SK-N-SH treated with all-trans-retinoic acid at 6 μM for 48 hours (cell line): Measurements from ENCODE around the gene TEAD3.

Experiments
- ATAC-seq: fragments of 200-7000 bp; cut with Tn5 transposase; 3 replicates; pipeline ENCODE4 v1.9.1; 2020; ENCODE audit warnings: mild to moderate bottlenecking, moderate library complexity
- ARNTL ChIP-seq: fragments of 450-650 bp; formaldehyde crosslinking; IDR thresholded peaks from 2 replicates; pipeline ENCODE4 v1.5.0; 2020; ENCODE audit warnings: low read depth, mild to moderate bottlenecking, moderate library complexity, borderline replicate concordance
- BACH2 ChIP-seq: fragments of 250-450 bp; sonication (Bioruptor Pico); IDR thresholded peaks from 2 replicates; pipeline ENCODE4 v1.9.0; 2021; ENCODE audit warnings: mild to moderate bottlenecking, borderline replicate concordance
- CREB5 ChIP-seq: fragments of 250-450 bp; sonication (Bioruptor Pico); IDR thresholded peaks from 2 replicates; pipeline ENCODE4 v1.5.1; 2020; ENCODE audit warnings: low read depth, mild to moderate bottlenecking, moderate library complexity
- CSDC2 ChIP-seq: fragments of 250-450 bp; sonication (Bioruptor Pico); IDR thresholded peaks from 2 replicates; pipeline ENCODE4 v1.5.0; 2020; ENCODE audit warnings: mild to moderate bottlenecking, moderate library complexity
- CSRNP3 ChIP-seq: fragments of 250-450 bp; sonication (Bioruptor Pico); IDR thresholded peaks from 2 replicates; pipeline ENCODE4 v1.5.1; 2021; ENCODE audit warnings: mild to moderate bottlenecking, moderate library complexity
- ESRRG ChIP-seq: fragments of 250-450 bp; sonication (Bioruptor Pico); IDR thresholded peaks from 2 replicates; pipeline ENCODE4 v1.6.1; 2021; ENCODE audit warnings: mild to moderate bottlenecking
- GLIS3 ChIP-seq: fragments of 250-450 bp; sonication (Bioruptor Pico); IDR thresholded peaks from 2 replicates; pipeline ENCODE4 v1.5.0; 2020; ENCODE audit warnings: mild to moderate bottlenecking, moderate library complexity
- ISL1 ChIP-seq: fragments of 250-450 bp; sonication (Bioruptor Pico); IDR thresholded peaks from 2 replicates; pipeline ENCODE4 v2.1.2; 2022; ENCODE audit warnings: mild to moderate bottlenecking, moderate library complexity
- OSR1 ChIP-seq: fragments of 250-450 bp; sonication (Bioruptor Pico); IDR thresholded peaks from 2 replicates; pipeline ENCODE4 v1.8.0; 2022; ENCODE audit warnings: moderate library complexity, mild to moderate bottlenecking, inconsistent platforms
- PATZ1 ChIP-seq: fragments of 250-450 bp; sonication (Bioruptor Pico); IDR thresholded peaks from 2 replicates; pipeline ENCODE4 v1.8.0; 2020; ENCODE audit warnings: mild to moderate bottlenecking, moderate library complexity, borderline replicate concordance
- PPARA ChIP-seq: fragments of 250-450 bp; sonication (Bioruptor Pico); IDR thresholded peaks from 2 replicates; pipeline ENCODE4 v1.5.0; 2020; ENCODE audit warnings: mild to moderate bottlenecking, borderline replicate concordance
- RARB ChIP-seq: fragments of 250-450 bp; sonication (Bioruptor Pico); IDR thresholded peaks from 2 replicates; pipeline ENCODE4 v1.8.0; 2021; ENCODE audit warnings: mild to moderate bottlenecking, moderate library complexity
- SNAI2 ChIP-seq: fragments of 250-450 bp; sonication (Bioruptor Pico); IDR thresholded peaks from 2 replicates; pipeline ENCODE4 v1.5.0; 2020; ENCODE audit warnings: mild to moderate bottlenecking, moderate library complexity
- TOX ChIP-seq: fragments of 250-450 bp; sonication (Bioruptor Pico); IDR thresholded peaks from 2 replicates; pipeline ENCODE4 v1.8.0; 2021; ENCODE audit warnings: mild to moderate bottlenecking, moderate library complexity, borderline replicate concordance
- TSHZ2 ChIP-seq: fragments of 250-450 bp; sonication (Bioruptor Pico); IDR thresholded peaks from 2 replicates; pipeline ENCODE4 v1.5.0; 2020; ENCODE audit warnings: mild to moderate bottlenecking, moderate library complexity
- ZC3H10 ChIP-seq: fragments of 250-450 bp; sonication (Bioruptor Pico); IDR thresholded peaks from 2 replicates; pipeline ENCODE4 v1.5.1; 2021; ENCODE audit warnings: mild to moderate bottlenecking, moderate library complexity
- ZFP3 ChIP-seq: fragments of 250-450 bp; sonication (Bioruptor Pico); IDR thresholded peaks from 2 replicates; pipeline ENCODE4 v1.5.0; 2020; ENCODE audit warnings: mild to moderate bottlenecking, moderate library complexity
- ZFP30 ChIP-seq: fragments of 450-650 bp; formaldehyde crosslinking; IDR thresholded peaks from 2 replicates; pipeline ENCODE4 v1.5.0; 2022; ENCODE audit warnings: mild to moderate bottlenecking, moderate library complexity
- ZNF565 ChIP-seq: fragments of 450-650 bp; formaldehyde crosslinking; conservative IDR thresholded peaks from 2 replicates; pipeline ENCODE4 v1.5.0; 2020; ENCODE audit warnings: low read depth, mild to moderate bottlenecking, moderate library complexity
- ZNF70 ChIP-seq: fragments of 450-650 bp; formaldehyde crosslinking; IDR thresholded peaks from 2 replicates; pipeline ENCODE4 v1.5.0; 2020; ENCODE audit warnings: mild to moderate bottlenecking, moderate library complexity
- ZNF8 ChIP-seq: fragments of 450-650 bp; formaldehyde crosslinking; IDR thresholded peaks from 2 replicates; pipeline ENCODE4 v1.5.0; 2020; ENCODE audit warnings: mild to moderate bottlenecking, moderate library complexity

Gene TEAD3

GRCh38 chr6:35503534-35503933 is 6.7 kb upstream of the TEAD3 start:
- ATAC-seq, result no peak

GRCh38 chr6:35501784-35502183 is 4.9 kb upstream of the TEAD3 start:
- TF ChIP-seq CSDC2 (CRISPR knock-in tag) (no peak), TOX (CRISPR knock-in tag) (no peak), BACH2 (no peak), CREB5 (CRISPR knock-in tag) (no peak), RARB (no peak), ARNTL (CRISPR knock-in tag) (no peak)
- TF ChIP-seq, all 23 proteins: peak for 0
- ATAC-seq, result no peak

More at GRCh38 chr6:35503534-35503933, 6.7 kb upstream of the TEAD3 start:
- no peak for TF ChIP-seq PPARA (CRISPR knock-in tag)
- no peak for TF ChIP-seq CSRNP3
- TF ChIP-seq ZFP30 (CRISPR knock-in tag), result no peak
- TF ChIP-seq SNAI2, result no peak
- TF ChIP-seq ZC3H10 (CRISPR knock-in tag), result no peak
- TF ChIP-seq TSHZ2 (CRISPR knock-in tag), result no peak
- TF ChIP-seq PATZ1 (CRISPR knock-in tag), result no peak
- TF ChIP-seq OSR1 (CRISPR knock-in tag), result no peak
- TF ChIP-seq ZNF70 (CRISPR knock-in tag), result no peak
- no peak for TF ChIP-seq TOX (CRISPR knock-in tag)
- TF ChIP-seq ISL1 (CRISPR knock-in tag), result no peak
- no peak for TF ChIP-seq ARNTL (CRISPR knock-in tag)
- TF ChIP-seq ZNF565 (CRISPR knock-in tag), result no peak
- no peak for TF ChIP-seq ESRRG (CRISPR knock-in tag)
- TF ChIP-seq CSDC2 (CRISPR knock-in tag), result no peak
- no peak for TF ChIP-seq GLIS3 (CRISPR knock-in tag)
- TF ChIP-seq RARB, result no peak

- ATAC-seq, result no peak
- TF ChIP-seq TOX (CRISPR knock-in tag) (no peak), ZNF8 (CRISPR knock-in tag) (no peak)
Measured at GRCh38 chr6:35500782-35501181, 3.9 kb upstream of the TEAD3 start.

GRCh38 chr6:35499372-35499771 is 2.5 kb upstream of the TEAD3 start:
- ATAC-seq, result no peak
- TF ChIP-seq ZNF8 (CRISPR knock-in tag), result no peak

GRCh38 chr6:35498422-35499067 is 1.7 kb upstream of the TEAD3 start:
- ATAC-seq, result no peak
- TF ChIP-seq PATZ1 (CRISPR knock-in tag), result no peak
- no peak for TF ChIP-seq ARNTL (CRISPR knock-in tag)
- TF ChIP-seq CREB5 (CRISPR knock-in tag), result no peak
- no peak for TF ChIP-seq ESRRG (CRISPR knock-in tag)
- TF ChIP-seq CSDC2 (CRISPR knock-in tag), result no peak
- TF ChIP-seq ZFP3 (CRISPR knock-in tag), result no peak
- no peak for TF ChIP-seq TOX (CRISPR knock-in tag)
- no peak for TF ChIP-seq ZFP30 (CRISPR knock-in tag)
- TF ChIP-seq BACH2, result no peak
- no peak for TF ChIP-seq ISL1 (CRISPR knock-in tag)
